HepG2 (cell line): ENCODE data around the gene NBEAL1. TPM values are rescaled to one million over a fixed set of nuclear protein-coding genes. Genes with fewer than 3 reads are reported as not detected.

Source experiments
- ATAD3A ChIP-seq: sonication (generic); formaldehyde crosslinking; IDR thresholded peaks from 2 replicates; pipeline ENCODE4 v1.4.0; 2020; ENCODE audit warnings: missing genetic modification reagents
- ELF4 ChIP-seq: sonication (generic); formaldehyde crosslinking; IDR thresholded peaks from 2 replicates; pipeline ENCODE4 v1.5.0; 2020; ENCODE audit warnings: missing genetic modification reagents, mild to moderate bottlenecking, moderate library complexity, borderline replicate concordance
- GTF3A ChIP-seq: sonication (generic); formaldehyde crosslinking; conservative IDR thresholded peaks from 2 replicates; pipeline ENCODE4 v1.4.0; 2020; ENCODE audit warnings: mild to moderate bottlenecking, missing genetic modification reagents
- GZF1 ChIP-seq: sonication (generic); formaldehyde crosslinking; IDR thresholded peaks from 2 replicates; pipeline ENCODE4 v1.5.1; 2020; ENCODE audit warnings: mild to moderate bottlenecking, missing genetic modification reagents
- HMG20B ChIP-seq: conservative IDR thresholded peaks from 2 replicates; pipeline ENCODE4 v1.6.1; 2016; ENCODE audit warnings: missing genetic modification reagents, missing compliant biosample characterization
- KDM6A ChIP-seq: IDR thresholded peaks from 2 replicates; pipeline ENCODE4 v1.6.1; 2016; ENCODE audit warnings: low read depth
- MTF2 ChIP-seq: sonication (generic); formaldehyde crosslinking; IDR thresholded peaks from 2 replicates; pipeline ENCODE4 v1.5.0; 2020; ENCODE audit warnings: missing genetic modification reagents, borderline replicate concordance
- NFATC3 ChIP-seq: sonication (generic); formaldehyde crosslinking; IDR thresholded peaks from 2 replicates; pipeline ENCODE4 v1.5.1; 2020; ENCODE audit warnings: mild to moderate bottlenecking, missing genetic modification reagents
- NR2F1 ChIP-seq, 2 experiments: fragments of 450-650 bp in 1 of 2; formaldehyde crosslinking in 1 of 2; IDR thresholded peaks; 2 replicates each; pipeline versions ENCODE4 v1.5.0 to v1.6.1; 2016 to 2020; ENCODE audit warnings: mild to moderate bottlenecking in 1 of 2, missing compliant biosample characterization in 1 of 2, missing genetic modification reagents in 1 of 2, moderate library complexity in 1 of 2
- PLRG1 ChIP-seq: fragments of 450-650 bp; conservative IDR thresholded peaks from 2 replicates; pipeline ENCODE4 v1.6.1; 2016
- RFX1 ChIP-seq: fragments of 450-650 bp; IDR thresholded peaks from 2 replicates; pipeline ENCODE4 v1.6.1; 2017
- RFX5 ChIP-seq: IDR thresholded peaks from 2 replicates; pipeline ENCODE4 v1.6.1; 2011; ENCODE audit warnings: low read depth, low read length, improper control_type of control experiment
- TBP ChIP-seq: sonication (generic); formaldehyde crosslinking; IDR thresholded peaks from 2 replicates; pipeline ENCODE4 v1.5.0; 2020; ENCODE audit warnings: missing genetic modification reagents
- U2AF1 ChIP-seq: fragments of 200-400 bp; formaldehyde crosslinking; optimal IDR thresholded peaks from 2 replicates; pipeline ENCODE3; 2017; ENCODE audit warnings: mild to moderate bottlenecking, low read depth, low read length
- ZFP37 ChIP-seq: sonication (generic); formaldehyde crosslinking; IDR thresholded peaks from 2 replicates; pipeline ENCODE4 v1.4.0; 2020; ENCODE audit warnings: missing genetic modification reagents, borderline replicate concordance
- ZNF234 ChIP-seq: sonication (generic); formaldehyde crosslinking; conservative IDR thresholded peaks from 2 replicates; pipeline ENCODE4 v1.5.1; 2020; ENCODE audit warnings: mild to moderate bottlenecking, missing genetic modification reagents
- ZNF382 ChIP-seq: sonication (generic); formaldehyde crosslinking; IDR thresholded peaks from 2 replicates; pipeline ENCODE4 v1.5.0; 2020; ENCODE audit warnings: missing genetic modification reagents, mild to moderate bottlenecking, borderline replicate concordance
- ZNF460 ChIP-seq: sonication (generic); formaldehyde crosslinking; IDR thresholded peaks from 2 replicates; pipeline ENCODE4 v1.5.1; 2020; ENCODE audit warnings: missing genetic modification reagents, mild to moderate bottlenecking, borderline replicate concordance
- ZNF652 ChIP-seq: IDR thresholded peaks from 2 replicates; pipeline ENCODE4 v1.6.1; 2016; ENCODE audit warnings: low read depth, borderline replicate concordance
- ZNF790 ChIP-seq: sonication (generic); formaldehyde crosslinking; IDR thresholded peaks from 2 replicates; pipeline ENCODE4 v1.8.0; 2022; ENCODE audit warnings: missing genetic modification reagents, mild to moderate bottlenecking, borderline replicate concordance
- ZNF878 ChIP-seq: sonication (generic); formaldehyde crosslinking; IDR thresholded peaks from 2 replicates; pipeline ENCODE4 v1.8.1; 2023; ENCODE audit warnings: mild to moderate bottlenecking, missing genetic modification reagents, moderate library complexity
- polyA plus RNA-seq, 8 experiments: library from polyadenylated mRNA; depleted of rRNA in 3 of 8; stranded (reverse) in 7 of 8; unstranded in 1 of 8; fragments of >200 nt; fragmentation: Illumina TruSeq in 4 of 8; extraction: Trizol in 4 of 8; gene quantifications; 2 replicates each; pipeline versions ENCODE4 v1.2.1 to v1.2.3, GENCODE V29; 2011 to 2016; ENCODE audit warnings: low read depth in 4 of 8, missing spikeins in 1 of 8, mixed read lengths in 1 of 8; ENCODE audit not compliant: insufficient read depth in 1 of 8
- total RNA-seq, 5 experiments: library from RNA; depleted of rRNA; stranded (reverse); fragments of >200 nt; fragmentation: Illumina TruSeq; extraction: Trizol; gene quantifications; 2 replicates each; pipeline ENCODE4 v1.2.3, GENCODE V29; 2016; ENCODE audit warnings: low read depth in 1 of 5
- TF ChIP-seq, protein P1 (sequence below): sonication (generic); formaldehyde crosslinking; conservative IDR thresholded peaks from 2 replicates; pipeline ENCODE4 v1.8.0; 2022; ENCODE audit warnings: missing genetic modification reagents
- TF ChIP-seq, protein P2 (sequence below): sonication (generic); formaldehyde crosslinking; IDR thresholded peaks from 2 replicates; pipeline ENCODE4 v1.4.0; 2020; ENCODE audit warnings: mild to moderate bottlenecking, missing genetic modification reagents
- TF ChIP-seq, protein P3 (sequence below): sonication (generic); formaldehyde crosslinking; IDR thresholded peaks from 2 replicates; pipeline ENCODE4 v1.5.1; 2020; ENCODE audit warnings: missing genetic modification reagents, mild to moderate bottlenecking, borderline replicate concordance
- TF ChIP-seq, protein P4 (sequence below): sonication (generic); formaldehyde crosslinking; IDR thresholded peaks from 2 replicates; pipeline ENCODE4 v1.4.0; 2020; ENCODE audit warnings: missing genetic modification reagents

NBEAL1 gene
- total and polyA plus RNA-seq, 2 of the 13 experiments (the other 11 are each of a cell fraction or from before 2014, with no cell fraction given), result 6.4 to 15.7 TPM

DNA sequence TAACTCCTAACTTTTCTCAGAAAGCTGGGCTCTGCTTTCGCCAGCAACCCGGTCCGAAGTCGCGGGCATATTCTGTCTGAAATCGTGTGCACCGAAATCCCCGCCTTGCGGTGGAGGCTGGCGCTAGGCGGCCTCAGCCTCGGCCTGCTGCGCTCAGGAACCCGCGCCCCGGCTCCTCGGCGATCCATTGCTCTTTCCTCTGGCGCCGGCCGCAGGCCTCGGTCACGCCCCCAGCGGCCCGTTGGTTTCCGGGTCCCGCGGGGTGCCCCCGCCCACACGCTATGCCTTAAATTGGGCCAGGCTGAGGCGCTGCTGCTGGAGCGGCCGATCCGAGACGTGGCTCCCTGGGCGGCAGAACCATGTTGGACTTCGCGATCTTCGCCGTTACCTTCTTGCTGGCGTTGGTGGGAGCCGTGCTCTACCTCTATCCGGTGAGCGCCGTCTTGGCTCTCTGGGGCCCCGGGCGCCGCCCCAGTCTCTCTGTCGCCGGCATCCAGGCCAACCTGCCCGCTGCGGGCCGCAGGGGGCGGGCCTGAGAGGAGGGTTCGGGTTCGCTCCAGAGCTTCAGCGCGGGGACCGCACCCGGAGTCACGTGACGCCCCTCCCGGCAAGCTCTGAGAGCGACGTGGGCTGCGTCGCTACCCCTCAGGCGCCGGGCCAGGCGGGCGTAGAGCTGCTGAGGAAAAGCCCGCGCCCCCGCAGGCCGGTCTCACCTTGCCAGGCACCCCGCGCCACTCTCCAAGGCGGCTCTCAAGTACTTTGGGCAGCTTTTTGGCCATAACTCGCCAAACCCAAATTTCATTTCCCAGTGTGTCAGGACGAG is 224.2 kb downstream of the NBEAL1 start, which contains the start of gene CYP20A1 (continued):
- TF ChIP-seq, protein P1, sequence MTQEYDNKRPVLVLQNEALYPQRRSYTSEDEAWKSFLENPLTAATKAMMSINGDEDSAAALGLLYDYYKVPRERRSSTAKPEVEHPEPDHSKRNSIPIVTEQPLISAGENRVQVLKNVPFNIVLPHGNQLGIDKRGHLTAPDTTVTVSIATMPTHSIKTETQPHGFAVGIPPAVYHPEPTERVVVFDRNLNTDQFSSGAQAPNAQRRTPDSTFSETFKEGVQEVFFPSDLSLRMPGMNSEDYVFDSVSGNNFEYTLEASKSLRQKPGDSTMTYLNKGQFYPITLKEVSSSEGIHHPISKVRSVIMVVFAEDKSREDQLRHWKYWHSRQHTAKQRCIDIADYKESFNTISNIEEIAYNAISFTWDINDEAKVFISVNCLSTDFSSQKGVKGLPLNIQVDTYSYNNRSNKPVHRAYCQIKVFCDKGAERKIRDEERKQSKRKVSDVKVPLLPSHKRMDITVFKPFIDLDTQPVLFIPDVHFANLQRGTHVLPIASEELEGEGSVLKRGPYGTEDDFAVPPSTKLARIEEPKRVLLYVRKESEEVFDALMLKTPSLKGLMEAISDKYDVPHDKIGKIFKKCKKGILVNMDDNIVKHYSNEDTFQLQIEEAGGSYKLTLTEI, result no peak
- TF ChIP-seq PLRG1, result no peak
- no peak; the same call in 1 of the 2 replicates for TF ChIP-seq ZNF460 (CRISPR knock-in tag)
- TF ChIP-seq ZNF878 (CRISPR knock-in tag), result peak; percentile 86
- TF ChIP-seq KDM6A (CRISPR knock-in tag), result no peak
- TF ChIP-seq ZFP37 (CRISPR knock-in tag), result peak; percentile 70
- TF ChIP-seq, protein P2, sequence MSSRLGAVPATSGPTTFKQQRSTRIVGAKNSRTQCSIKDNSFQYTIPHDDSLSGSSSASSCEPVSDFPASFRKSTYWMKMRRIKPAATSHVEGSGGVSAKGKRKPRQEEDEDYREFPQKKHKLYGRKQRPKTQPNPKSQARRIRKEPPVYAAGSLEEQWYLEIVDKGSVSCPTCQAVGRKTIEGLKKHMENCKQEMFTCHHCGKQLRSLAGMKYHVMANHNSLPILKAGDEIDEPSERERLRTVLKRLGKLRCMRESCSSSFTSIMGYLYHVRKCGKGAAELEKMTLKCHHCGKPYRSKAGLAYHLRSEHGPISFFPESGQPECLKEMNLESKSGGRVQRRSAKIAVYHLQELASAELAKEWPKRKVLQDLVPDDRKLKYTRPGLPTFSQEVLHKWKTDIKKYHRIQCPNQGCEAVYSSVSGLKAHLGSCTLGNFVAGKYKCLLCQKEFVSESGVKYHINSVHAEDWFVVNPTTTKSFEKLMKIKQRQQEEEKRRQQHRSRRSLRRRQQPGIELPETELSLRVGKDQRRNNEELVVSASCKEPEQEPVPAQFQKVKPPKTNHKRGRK (CRISPR knock-in tag), result no peak; the same call in none of the 2 replicates
- peak; percentile 57 for TF ChIP-seq HMG20B (CRISPR knock-in tag)
- no peak; the same call in 1 of the 2 replicates for TF ChIP-seq ZNF652
- TF ChIP-seq, protein P3, sequence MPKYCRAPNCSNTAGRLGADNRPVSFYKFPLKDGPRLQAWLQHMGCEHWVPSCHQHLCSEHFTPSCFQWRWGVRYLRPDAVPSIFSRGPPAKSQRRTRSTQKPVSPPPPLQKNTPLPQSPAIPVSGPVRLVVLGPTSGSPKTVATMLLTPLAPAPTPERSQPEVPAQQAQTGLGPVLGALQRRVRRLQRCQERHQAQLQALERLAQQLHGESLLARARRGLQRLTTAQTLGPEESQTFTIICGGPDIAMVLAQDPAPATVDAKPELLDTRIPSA, result peak; percentile 99; the same call in 1 of the 2 replicates
- TF ChIP-seq, protein P4, sequence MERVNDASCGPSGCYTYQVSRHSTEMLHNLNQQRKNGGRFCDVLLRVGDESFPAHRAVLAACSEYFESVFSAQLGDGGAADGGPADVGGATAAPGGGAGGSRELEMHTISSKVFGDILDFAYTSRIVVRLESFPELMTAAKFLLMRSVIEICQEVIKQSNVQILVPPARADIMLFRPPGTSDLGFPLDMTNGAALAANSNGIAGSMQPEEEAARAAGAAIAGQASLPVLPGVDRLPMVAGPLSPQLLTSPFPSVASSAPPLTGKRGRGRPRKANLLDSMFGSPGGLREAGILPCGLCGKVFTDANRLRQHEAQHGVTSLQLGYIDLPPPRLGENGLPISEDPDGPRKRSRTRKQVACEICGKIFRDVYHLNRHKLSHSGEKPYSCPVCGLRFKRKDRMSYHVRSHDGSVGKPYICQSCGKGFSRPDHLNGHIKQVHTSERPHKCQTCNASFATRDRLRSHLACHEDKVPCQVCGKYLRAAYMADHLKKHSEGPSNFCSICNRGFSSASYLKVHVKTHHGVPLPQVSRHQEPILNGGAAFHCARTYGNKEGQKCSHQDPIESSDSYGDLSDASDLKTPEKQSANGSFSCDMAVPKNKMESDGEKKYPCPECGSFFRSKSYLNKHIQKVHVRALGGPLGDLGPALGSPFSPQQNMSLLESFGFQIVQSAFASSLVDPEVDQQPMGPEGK, result peak; percentile 89
- TF ChIP-seq GTF3A (CRISPR knock-in tag), result no peak
- peak; percentile 90 for TF ChIP-seq U2AF1
- peak; percentile 88; the same call in 1 of the 2 replicates for TF ChIP-seq GZF1 (CRISPR knock-in tag)
- no peak for TF ChIP-seq ATAD3A (CRISPR knock-in tag)
- TF ChIP-seq MTF2 (CRISPR knock-in tag), result peak; percentile 81
- TF ChIP-seq ZNF790 (CRISPR knock-in tag), result peak; percentile 96; the same call in 1 of the 2 replicates
- TF ChIP-seq RFX5, result peak; percentile 58; the same call in 1 of the 2 replicates
- peak; percentile 94 for TF ChIP-seq ELF4 (CRISPR knock-in tag)
- TF ChIP-seq ZNF234, result peak; percentile 99; the same call in 1 of the 2 replicates
- TF ChIP-seq RFX1, result no peak
- TF ChIP-seq TBP (CRISPR knock-in tag), result 0 out of 2 replicates have a peak, but pooled peaks have one; percentile 68
- TF ChIP-seq NFATC3 (CRISPR knock-in tag), result peak; percentile 59; the same call in 1 of the 2 replicates
- TF ChIP-seq NR2F1 (CRISPR knock-in tag; IDR thresholded peaks at IDR 0.05), result no peak; a peak in 1 of 4 replicates
- no peak for TF ChIP-seq ZNF382 (CRISPR knock-in tag)
